GM19372 (cell line): Measurements from ENCODE around the gene OR3A1.
"Not testable (repeated sequence)": the region's sequence is repeated elsewhere in the genome, so short reads cannot be mapped to it uniquely, and the experiment has no call there.

Source experiments
- ATAC-seq: cut with Tn5 transposase; IDR thresholded peaks from one replicate; pipeline ENCODE4 v1.9.1; 2021; ENCODE audit warnings: mild to moderate bottlenecking, low read depth, moderate library complexity; ENCODE audit not compliant: unreplicated experiment

Gene OR3A1

GRCh38 chr17:3298260-3298659, at the start of gene OR3A1:
Gene OR3A1, minus strand, starts transcription at chr17:3298360. Its CDS starts 5,778 bp downstream, at chr17:3292582.
- ATAC-seq = no peak

- not testable (repeated sequence) for ATAC-seq
Measured at GRCh38 chr17:3342782-3343181, 44.6 kb upstream of the OR3A1 start.

- no peak for ATAC-seq
Measured at GRCh38 chr17:3335876-3336275, 37.7 kb upstream of the OR3A1 start.

- no peak for ATAC-seq
Measured at GRCh38 chr17:3318336-3318735, 20.2 kb upstream of the OR3A1 start.

GRCh38 chr17:3316836-3317235, 18.7 kb upstream of the OR3A1 start:
- ATAC-seq = no peak

- no peak for ATAC-seq
Measured at GRCh38 chr17:3308603-3309002, 10.4 kb upstream of the OR3A1 start.

GRCh38 chr17:3295632-3296031, 2.5 kb downstream of the OR3A1 start:
- no peak for ATAC-seq

GRCh38 chr17:3293548-3293947, 4.6 kb downstream of the OR3A1 start:
- ATAC-seq = not testable (repeated sequence)

GRCh38 chr17:3282901-3283300, 15.3 kb downstream of the OR3A1 start:
- no peak for ATAC-seq

GRCh38 chr17:3276126-3276525, 22.0 kb downstream of the OR3A1 start:
- no peak for ATAC-seq

GRCh38 chr17:3271072-3271848, 26.9 kb downstream of the OR3A1 start:
- ATAC-seq = no peak

GRCh38 chr17:3260600-3260999, 37.6 kb downstream of the OR3A1 start:
- ATAC-seq = no peak

GRCh38 chr17:3260163-3260562, 38.0 kb downstream of the OR3A1 start:
- ATAC-seq = no peak

GRCh38 chr17:3256575-3256974, 41.6 kb downstream of the OR3A1 start:
- ATAC-seq = no peak

GRCh38 chr17:3249013-3249412, 49.1 kb downstream of the OR3A1 start:
- not testable (repeated sequence) for ATAC-seq

- not testable (repeated sequence) for ATAC-seq
Measured at GRCh38 chr17:3244841-3245240, 53.3 kb downstream of the OR3A1 start.

- not testable (repeated sequence) for ATAC-seq
Measured at GRCh38 chr17:3241044-3241443, 57.1 kb downstream of the OR3A1 start.
